Osteocyte (in vitro differentiated cells): ENCODE measurements around the gene KIF21B. TPM values are rescaled to one million over a fixed set of nuclear protein-coding genes. Genes with fewer than 3 reads are reported as not detected.

Source experiments
- DNase-seq: peaks from one replicate; pipeline ENCODE4 v3.0.0; 2021; ENCODE audit warnings: mixed read lengths; ENCODE audit not compliant: unreplicated experiment; ENCODE audit errors: extremely low spot score
- H3K27ac Mint-ChIP-seq: one replicate; pipeline ENCODE4 v1.8.0; 2021; ENCODE audit warnings: mild to moderate bottlenecking, mixed read lengths; ENCODE audit not compliant: unreplicated experiment
- H3K27me3 Mint-ChIP-seq: one replicate; pipeline ENCODE4 v1.8.0; 2021; ENCODE audit warnings: mixed read lengths; ENCODE audit not compliant: unreplicated experiment
- H3K36me3 Mint-ChIP-seq: one replicate; pipeline ENCODE4 v1.8.0; 2021; ENCODE audit warnings: mixed read lengths; ENCODE audit not compliant: unreplicated experiment
- H3K4me1 Mint-ChIP-seq: one replicate; pipeline ENCODE4 v1.8.0; 2021; ENCODE audit warnings: mixed read lengths; ENCODE audit not compliant: unreplicated experiment
- H3K4me3 Mint-ChIP-seq: one replicate; pipeline ENCODE4 v1.8.0; 2021; ENCODE audit warnings: mild to moderate bottlenecking, moderate library complexity, mixed read lengths; ENCODE audit not compliant: unreplicated experiment
- H3K9me3 Mint-ChIP-seq: one replicate; pipeline ENCODE4 v1.8.0; 2021; ENCODE audit warnings: mixed read lengths; ENCODE audit not compliant: unreplicated experiment
- total RNA-seq: library from RNA; stranded (reverse); gene quantifications from 2 replicates; pipeline ENCODE4 v1.2.1, GENCODE V29; 2021
- TF ChIP-seq, protein P1 (sequence below): fragments of 200-600 bp; sonication (generic); IDR thresholded peaks from 2 replicates; pipeline ENCODE4 v1.5.0; 2021; ENCODE audit warnings: antibody characterized with exemption, mild to moderate bottlenecking, moderate library complexity

Gene KIF21B
- total RNA-seq, 1 donor from 2014 or later: 0.97 TPM

DNA sequence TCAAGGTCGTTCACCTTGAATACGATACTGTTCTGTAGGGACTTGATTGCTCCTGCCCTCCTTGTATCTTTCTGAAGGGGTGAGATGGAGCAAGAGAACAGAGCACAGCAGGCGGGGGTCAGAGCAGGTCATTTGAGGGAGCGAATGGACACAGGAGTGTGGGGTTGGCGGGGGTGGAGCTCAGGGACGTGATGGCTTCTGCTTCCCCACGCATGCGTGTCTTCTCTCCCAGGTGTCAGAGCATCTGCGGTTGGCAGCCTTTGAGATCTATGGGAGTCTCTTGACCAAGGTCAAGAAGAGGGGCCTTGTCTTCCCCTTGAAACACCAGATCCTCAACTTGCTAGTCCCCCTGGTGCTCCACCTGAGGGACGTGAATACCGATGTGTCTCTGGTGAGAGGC lies 64.9 kb downstream of the KIF21B start:
- Mint-ChIP-seq H3K36me3 (no peaks in the 10 kb centered on the region), H3K27ac (no peak overlapping the region), H3K9me3 (no peaks in the 10 kb centered on the region), H3K4me1 (no peaks in the 10 kb centered on the region), H3K27me3 (peaks cover 18% of the 10 kb centered on the region), H3K4me3 (no peak overlapping the region)
- DNase-seq: no peak
- TF ChIP-seq, protein P1, sequence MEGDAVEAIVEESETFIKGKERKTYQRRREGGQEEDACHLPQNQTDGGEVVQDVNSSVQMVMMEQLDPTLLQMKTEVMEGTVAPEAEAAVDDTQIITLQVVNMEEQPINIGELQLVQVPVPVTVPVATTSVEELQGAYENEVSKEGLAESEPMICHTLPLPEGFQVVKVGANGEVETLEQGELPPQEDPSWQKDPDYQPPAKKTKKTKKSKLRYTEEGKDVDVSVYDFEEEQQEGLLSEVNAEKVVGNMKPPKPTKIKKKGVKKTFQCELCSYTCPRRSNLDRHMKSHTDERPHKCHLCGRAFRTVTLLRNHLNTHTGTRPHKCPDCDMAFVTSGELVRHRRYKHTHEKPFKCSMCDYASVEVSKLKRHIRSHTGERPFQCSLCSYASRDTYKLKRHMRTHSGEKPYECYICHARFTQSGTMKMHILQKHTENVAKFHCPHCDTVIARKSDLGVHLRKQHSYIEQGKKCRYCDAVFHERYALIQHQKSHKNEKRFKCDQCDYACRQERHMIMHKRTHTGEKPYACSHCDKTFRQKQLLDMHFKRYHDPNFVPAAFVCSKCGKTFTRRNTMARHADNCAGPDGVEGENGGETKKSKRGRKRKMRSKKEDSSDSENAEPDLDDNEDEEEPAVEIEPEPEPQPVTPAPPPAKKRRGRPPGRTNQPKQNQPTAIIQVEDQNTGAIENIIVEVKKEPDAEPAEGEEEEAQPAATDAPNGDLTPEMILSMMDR: no peak

DNA sequence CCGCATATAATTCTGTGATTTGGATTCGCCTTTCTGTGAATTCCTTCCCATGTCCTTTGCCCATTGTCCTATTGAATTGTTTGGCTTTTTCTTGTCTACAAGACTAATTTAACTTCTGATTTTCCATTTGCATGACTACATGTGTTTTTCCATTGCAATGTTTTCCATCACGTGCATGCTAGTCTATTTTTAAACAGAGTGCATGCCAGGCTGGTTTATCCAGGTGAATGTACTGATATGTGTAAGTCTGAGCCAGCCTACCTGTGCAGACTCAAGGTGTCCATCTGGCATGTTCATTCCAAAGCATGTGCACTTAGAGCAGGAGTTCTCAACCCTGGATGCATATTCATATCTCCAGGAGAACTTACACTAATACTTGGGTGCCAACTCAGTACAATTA lies 69.1 kb downstream of the KIF21B start:
- Mint-ChIP-seq H3K27ac (no peak overlapping the region), H3K36me3 (no peaks in the 10 kb centered on the region), H3K27me3 (peaks cover 25% of the 10 kb centered on the region), H3K9me3 (no peaks in the 10 kb centered on the region), H3K4me1 (no peaks in the 10 kb centered on the region), H3K4me3 (no peak overlapping the region)
- DNase-seq: no peak
- TF ChIP-seq, protein P1: no peak

DNA sequence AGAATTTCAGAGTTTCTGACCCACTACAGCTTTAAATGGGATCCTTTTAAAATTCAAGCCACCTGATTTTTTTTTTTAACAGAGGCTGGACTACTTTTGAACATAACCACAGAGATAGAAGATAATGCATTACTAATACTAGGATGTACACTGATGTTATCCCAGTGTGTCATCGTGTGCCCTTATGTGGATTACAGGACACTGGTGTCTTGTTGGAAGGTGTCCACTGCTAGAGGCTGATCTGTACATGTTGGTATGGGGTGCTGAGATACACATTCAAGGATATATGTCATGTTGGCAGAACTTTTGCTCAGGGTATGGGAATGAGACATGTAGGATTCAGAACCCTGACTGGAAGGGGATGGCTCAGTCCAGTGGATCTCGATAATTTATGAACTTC lies 72.5 kb downstream of the KIF21B start:
- TF ChIP-seq, protein P1: no peak
- DNase-seq: no peak
- H3K4me1 Mint-ChIP-seq: no peaks in the 10 kb centered on the region
- H3K36me3 Mint-ChIP-seq: peaks cover 8% of the 10 kb centered on the region
- no peak overlapping the region for H3K27ac Mint-ChIP-seq
- peaks cover 21% of the 10 kb centered on the region for H3K9me3 Mint-ChIP-seq
- H3K4me3 Mint-ChIP-seq: no peak overlapping the region
- peaks cover 25% of the 10 kb centered on the region for H3K27me3 Mint-ChIP-seq

DNA sequence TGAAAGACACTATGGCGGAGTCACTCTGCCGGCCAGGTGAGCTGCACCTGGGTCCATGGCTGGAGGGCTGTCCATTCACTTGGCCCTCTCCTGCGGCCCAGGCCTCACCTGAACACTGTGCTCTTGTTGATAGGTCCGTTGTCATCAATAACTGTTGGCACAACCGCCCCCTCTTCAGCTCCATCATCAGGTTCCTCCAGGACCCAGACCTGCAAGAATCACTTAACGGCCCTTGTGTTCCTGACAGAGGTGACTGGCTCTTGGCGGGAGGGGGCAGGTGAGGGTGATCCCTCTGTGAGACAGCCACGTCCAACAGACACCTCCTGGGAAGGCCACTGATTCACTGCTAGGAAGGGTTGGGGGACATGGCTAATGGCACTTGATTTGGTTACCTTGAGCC lies 73.9 kb downstream of the KIF21B start:
- peaks cover 3% of the 10 kb centered on the region for H3K4me1 Mint-ChIP-seq
- peaks cover 8% of the 10 kb centered on the region for H3K36me3 Mint-ChIP-seq
- no peak for DNase-seq
- no peak overlapping the region for H3K4me3 Mint-ChIP-seq
- H3K27ac Mint-ChIP-seq: no peak overlapping the region
- peaks cover 21% of the 10 kb centered on the region for H3K9me3 Mint-ChIP-seq
- TF ChIP-seq, protein P1: no peak
- H3K27me3 Mint-ChIP-seq: peaks cover 17% of the 10 kb centered on the region

DNA sequence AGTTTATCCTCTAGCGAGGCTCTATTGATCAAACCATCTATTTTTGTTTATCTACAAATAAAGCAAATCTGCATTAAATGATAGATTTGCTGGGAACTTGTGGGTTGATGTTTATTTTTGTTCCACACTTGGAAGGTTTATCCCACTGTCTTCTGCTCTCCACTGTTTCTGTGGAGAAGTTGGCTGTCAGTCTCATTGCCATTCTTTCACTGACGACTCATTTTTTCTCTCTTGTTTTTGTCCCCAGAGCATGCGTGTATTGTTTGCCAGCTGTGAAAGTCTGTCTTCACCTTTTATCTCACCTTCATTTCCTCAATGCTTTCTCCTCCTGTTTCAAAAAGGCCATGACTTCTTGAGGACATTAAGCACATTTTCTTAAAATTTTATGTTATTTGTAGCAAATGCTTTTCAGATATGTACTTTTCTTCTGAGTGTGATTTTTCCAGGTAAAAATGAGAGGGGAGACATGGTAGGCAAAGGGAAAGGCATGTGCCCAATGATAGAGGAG lies 76.4 kb downstream of the KIF21B start:
- no peak overlapping the region for H3K4me3 Mint-ChIP-seq
- peaks cover 9% of the 10 kb centered on the region for H3K36me3 Mint-ChIP-seq

More for the DNA sequence above, 76.4 kb downstream of the KIF21B start:
- TF ChIP-seq, protein P1: no peak
- Mint-ChIP-seq H3K27me3 (peaks cover 15% of the 10 kb centered on the region), H3K4me1 (peaks cover 3% of the 10 kb centered on the region), H3K9me3 (peaks cover 24% of the 10 kb centered on the region), H3K27ac (no peak overlapping the region)
- DNase-seq: no peak
